Endodermal cell (in vitro differentiated cells): Measurements from ENCODE around the gene BPIFB2. TPM values are rescaled to one million over a fixed set of nuclear protein-coding genes. Genes with fewer than 3 reads are reported as not detected.

Experiments
- DNase-seq: peaks from one replicate; pipeline ENCODE4 v3.0.0-alpha.2; 2017
- H3K27ac ChIP-seq: 2 replicates; pipeline ENCODE4 v1.5.1; 2013; ENCODE audit warnings: mild to moderate bottlenecking, low read depth, low read length, moderate library complexity
- H3K27me3 ChIP-seq: 2 replicates; pipeline ENCODE4 v1.6.1; 2013; ENCODE audit warnings: mild to moderate bottlenecking, low read length, moderate library complexity; ENCODE audit not compliant: insufficient read depth, control insufficient read depth, poor library complexity, severe bottlenecking
- H3K36me3 ChIP-seq: 2 replicates; pipeline ENCODE4 v1.7.0; 2013; ENCODE audit warnings: mild to moderate bottlenecking, low read length, moderate library complexity; ENCODE audit not compliant: control insufficient read depth, insufficient read depth
- H3K4me1 ChIP-seq: one replicate; pipeline ENCODE4 v1.7.0; 2013; ENCODE audit warnings: low read length; ENCODE audit not compliant: control insufficient read depth, insufficient read depth
- H3K4me3 ChIP-seq: 2 replicates; pipeline ENCODE4 v1.5.1; 2013; ENCODE audit warnings: mild to moderate bottlenecking, low read length, moderate library complexity
- H3K9ac ChIP-seq: 2 replicates; pipeline ENCODE4 v1.6.1; 2013; ENCODE audit warnings: mild to moderate bottlenecking, low read length, moderate library complexity; ENCODE audit not compliant: poor library complexity, severe bottlenecking; ENCODE audit errors: extremely low read depth
- H3K9me3 ChIP-seq: 2 replicates; pipeline ENCODE4 v1.6.1; 2013; ENCODE audit warnings: mild to moderate bottlenecking, low read length, moderate library complexity; ENCODE audit not compliant: control insufficient read depth
- H3K27ac Mint-ChIP-seq: 2 replicates; pipeline ENCODE4 v1.8.0; 2020; ENCODE audit warnings: mixed read lengths
- H3K27me3 Mint-ChIP-seq: 2 replicates; pipeline ENCODE4 v1.8.0; 2021; ENCODE audit warnings: mild to moderate bottlenecking, mixed read lengths; ENCODE audit not compliant: insufficient read depth
- H3K36me3 Mint-ChIP-seq: 2 replicates; pipeline ENCODE4 v1.8.0; 2020; ENCODE audit warnings: low read depth, mixed read lengths
- H3K4me1 Mint-ChIP-seq: 2 replicates; pipeline ENCODE4 v1.8.0; 2020; ENCODE audit warnings: mixed read lengths
- H3K4me3 Mint-ChIP-seq: 2 replicates; pipeline ENCODE4 v1.8.0; 2020; ENCODE audit warnings: mild to moderate bottlenecking, moderate library complexity, mixed read lengths
- H3K9me3 Mint-ChIP-seq: 2 replicates; pipeline ENCODE4 v1.8.0; 2020; ENCODE audit warnings: mild to moderate bottlenecking, mixed read lengths
- WGBS, 2 experiments: methylation state at CpG; one replicate each; pipeline versions ENCODE4 v1.1.5 to v1.1.7; 2013; ENCODE audit warnings: missing lambda C conversion rate in 2 of 2, mixed read lengths in 1 of 2; ENCODE audit not compliant: insufficient coverage in 1 of 2, insufficient read length in 1 of 2; 5-methylcytosine and 5-hydroxymethylcytosine counted together
- total RNA-seq, 2 donors: library from RNA; stranded (reverse); fragmentation: NEBNext Ultra II Directional in 1 of 2; extraction: Animal tissue kit (Norgen Biotek cat#: 25700) in 1 of 2; gene quantifications; 2 replicates in 1 of 2; 3 replicates in 1 of 2; pipeline ENCODE4 v1.2.1, GENCODE V29; 2021
- TF ChIP-seq, protein P1 (sequence below): fragments of 200-600 bp; sonication (generic); conservative IDR thresholded peaks from 2 replicates; pipeline ENCODE4 v1.5.0; 2021; ENCODE audit warnings: antibody characterized with exemption, mild to moderate bottlenecking

BPIFB2 gene
- total RNA-seq, 2 donors from 2014 or later, result not detected

DNA sequence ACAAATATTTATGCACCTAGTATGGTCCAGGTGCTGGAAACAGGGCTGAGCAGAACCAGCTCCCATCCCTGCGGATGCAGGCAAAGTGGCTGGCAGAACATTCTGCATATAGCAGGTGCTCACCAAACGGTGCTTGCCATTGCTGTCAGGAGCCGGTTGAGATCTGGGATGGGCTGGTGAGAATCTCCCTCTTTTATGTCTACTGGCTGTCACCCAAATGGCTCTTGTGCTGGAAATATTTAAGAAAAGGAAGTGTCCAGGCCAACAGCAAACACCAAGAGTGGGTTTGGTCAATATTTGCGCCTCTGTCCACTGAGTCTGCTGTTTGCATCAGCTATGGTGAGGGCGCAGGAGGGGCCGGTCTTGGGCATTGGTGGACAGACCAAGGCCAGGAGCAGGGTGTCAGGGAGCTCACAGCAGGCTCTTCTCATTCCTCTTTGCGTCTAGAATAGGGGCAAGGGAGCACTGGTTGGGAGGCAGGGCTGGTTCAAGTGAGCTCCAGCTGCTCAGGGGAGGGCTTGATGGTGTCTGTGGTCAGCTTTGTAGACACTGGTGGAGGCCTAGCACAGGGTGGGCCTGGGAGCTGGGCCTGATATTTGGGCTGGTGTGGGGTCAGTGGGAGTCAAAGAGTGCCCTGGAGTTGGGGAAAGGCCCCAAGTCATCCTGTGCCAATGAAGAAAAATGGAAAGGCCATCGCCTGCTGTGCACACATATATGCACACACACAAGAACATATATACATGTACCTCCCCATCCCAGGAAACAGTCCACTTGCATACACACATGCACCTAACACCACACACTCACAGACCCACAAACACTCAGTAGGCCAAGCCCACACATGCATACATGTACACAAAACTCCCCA, 1.4 kb upstream of the BPIFB2 start:
- Histone ChIP-seq H3K9me3 (peaks cover 5% of the 10 kb centered on the region), H3K9ac (no peak overlapping the region), H3K27me3 (no peaks in the 10 kb centered on the region), H3K36me3 (no peaks in the 10 kb centered on the region), H3K27ac (no peak overlapping the region), H3K4me3 (no peak overlapping the region), H3K4me1 (peaks cover 3% of the 10 kb centered on the region)
- DNase-seq, result no peak
- TF ChIP-seq, protein P1, sequence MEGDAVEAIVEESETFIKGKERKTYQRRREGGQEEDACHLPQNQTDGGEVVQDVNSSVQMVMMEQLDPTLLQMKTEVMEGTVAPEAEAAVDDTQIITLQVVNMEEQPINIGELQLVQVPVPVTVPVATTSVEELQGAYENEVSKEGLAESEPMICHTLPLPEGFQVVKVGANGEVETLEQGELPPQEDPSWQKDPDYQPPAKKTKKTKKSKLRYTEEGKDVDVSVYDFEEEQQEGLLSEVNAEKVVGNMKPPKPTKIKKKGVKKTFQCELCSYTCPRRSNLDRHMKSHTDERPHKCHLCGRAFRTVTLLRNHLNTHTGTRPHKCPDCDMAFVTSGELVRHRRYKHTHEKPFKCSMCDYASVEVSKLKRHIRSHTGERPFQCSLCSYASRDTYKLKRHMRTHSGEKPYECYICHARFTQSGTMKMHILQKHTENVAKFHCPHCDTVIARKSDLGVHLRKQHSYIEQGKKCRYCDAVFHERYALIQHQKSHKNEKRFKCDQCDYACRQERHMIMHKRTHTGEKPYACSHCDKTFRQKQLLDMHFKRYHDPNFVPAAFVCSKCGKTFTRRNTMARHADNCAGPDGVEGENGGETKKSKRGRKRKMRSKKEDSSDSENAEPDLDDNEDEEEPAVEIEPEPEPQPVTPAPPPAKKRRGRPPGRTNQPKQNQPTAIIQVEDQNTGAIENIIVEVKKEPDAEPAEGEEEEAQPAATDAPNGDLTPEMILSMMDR, result no peak
- WGBS, 2 experiments, result 91 to 96% methylated on average over 6 to 8 of the region's 8 CpGs
- no peak overlapping the region for H3K4me3 Mint-ChIP-seq
- peaks cover 6% of the 10 kb centered on the region for H3K4me1 Mint-ChIP-seq
- H3K9me3 Mint-ChIP-seq, result peaks cover 3% of the 10 kb centered on the region
- H3K27me3 Mint-ChIP-seq, result no peaks in the 10 kb centered on the region
- no peaks in the 10 kb centered on the region for H3K36me3 Mint-ChIP-seq
- no peak overlapping the region for H3K27ac Mint-ChIP-seq

DNA sequence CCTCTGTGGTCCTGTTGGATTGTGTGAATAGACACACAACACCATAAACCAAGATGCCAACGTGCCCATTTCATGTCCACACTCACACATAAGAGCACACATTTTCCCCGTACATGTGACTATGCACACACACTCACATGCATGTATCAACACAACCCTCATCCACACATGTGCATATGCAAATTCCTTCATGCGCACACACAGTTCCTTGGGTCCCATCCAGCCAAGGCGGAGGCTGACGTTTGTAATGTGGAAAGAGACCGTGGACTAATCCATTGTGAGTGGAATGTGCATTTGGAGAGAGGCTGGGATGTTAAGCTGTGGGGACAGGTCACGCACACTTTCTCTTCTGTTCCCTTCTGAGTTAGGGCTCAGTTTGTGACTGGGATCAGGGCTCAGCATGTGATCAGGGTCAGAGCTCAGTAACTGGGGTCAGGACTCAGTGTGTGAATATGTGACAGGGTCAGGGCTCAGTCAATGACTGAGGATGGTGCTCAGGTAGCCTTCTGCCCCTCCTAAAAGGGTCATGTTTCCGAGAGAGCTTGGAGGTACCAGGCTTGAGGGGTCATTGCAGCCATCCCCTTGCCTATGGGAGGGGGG, 628 bp upstream of the BPIFB2 start:
- H3K27ac Mint-ChIP-seq, result no peak overlapping the region
- no peaks in the 10 kb centered on the region for H3K27me3 ChIP-seq
- H3K27ac ChIP-seq, result no peak overlapping the region
- H3K36me3 ChIP-seq, result no peaks in the 10 kb centered on the region
- peaks cover 4% of the 10 kb centered on the region for H3K4me1 Mint-ChIP-seq
- no peak overlapping the region for H3K4me3 Mint-ChIP-seq
- no peaks in the 10 kb centered on the region for H3K36me3 Mint-ChIP-seq
- H3K27me3 Mint-ChIP-seq, result no peaks in the 10 kb centered on the region
- DNase-seq, result no peak
- peaks cover 3% of the 10 kb centered on the region for H3K9me3 Mint-ChIP-seq
- peaks cover 2% of the 10 kb centered on the region for H3K4me1 ChIP-seq
- peaks cover 5% of the 10 kb centered on the region for H3K9me3 ChIP-seq
- H3K4me3 ChIP-seq, result no peak overlapping the region
- 90 to 97% methylated on average over 5 to 8 of the region's 8 CpGs for WGBS, 2 experiments
- H3K9ac ChIP-seq, result no peak overlapping the region
- TF ChIP-seq, protein P1, result no peak

DNA sequence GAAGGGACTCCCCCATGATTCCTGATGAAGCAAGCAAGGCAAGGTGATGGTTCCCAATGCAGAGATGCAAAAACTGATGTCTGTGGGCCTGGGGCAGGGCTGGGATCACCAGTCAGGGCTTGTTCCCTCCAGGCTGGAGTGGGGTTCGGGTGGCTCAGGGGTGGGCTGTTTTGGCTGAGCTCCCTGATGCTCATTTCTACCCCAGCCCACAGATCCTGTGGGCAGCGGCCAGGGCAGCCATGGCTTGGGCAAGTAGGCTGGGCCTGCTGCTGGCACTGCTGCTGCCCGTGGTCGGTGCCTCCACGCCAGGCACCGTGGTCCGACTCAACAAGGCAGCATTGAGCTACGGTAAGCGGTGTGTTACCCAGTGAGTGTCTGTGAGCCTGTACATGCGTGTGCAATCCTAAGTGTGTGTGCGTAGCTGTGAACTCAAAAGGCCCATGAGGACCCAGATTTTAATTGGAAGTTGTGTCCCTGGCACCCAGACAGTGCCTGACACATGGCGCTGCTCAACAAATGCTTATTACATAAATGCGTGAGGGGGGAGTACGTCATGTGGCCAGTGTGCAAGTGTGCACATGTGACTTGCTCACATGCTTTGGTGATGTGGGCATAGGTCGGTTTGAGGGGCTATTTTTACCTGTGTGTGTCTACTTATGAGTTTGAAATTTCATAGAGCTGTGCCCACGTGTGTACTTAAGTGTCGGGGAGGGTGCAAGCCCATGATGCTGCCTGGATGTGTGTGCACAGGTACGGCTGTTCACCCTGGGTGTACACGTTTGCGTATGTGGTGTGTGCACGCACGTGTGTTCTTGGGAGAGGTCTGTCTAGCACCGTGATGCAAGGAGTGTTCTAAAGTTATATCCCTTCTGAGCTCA, 1.1 kb downstream of the BPIFB2 start:
- Histone ChIP-seq H3K4me3 (no peak overlapping the region), H3K4me1 (peaks cover 2% of the 10 kb centered on the region), H3K27me3 (no peaks in the 10 kb centered on the region), H3K27ac (no peak overlapping the region), H3K9me3 (peaks cover 5% of the 10 kb centered on the region), H3K36me3 (no peaks in the 10 kb centered on the region), H3K9ac (no peak overlapping the region)
- Mint-ChIP-seq H3K36me3 (no peaks in the 10 kb centered on the region), H3K9me3 (peaks cover 3% of the 10 kb centered on the region), H3K27me3 (no peaks in the 10 kb centered on the region), H3K4me3 (no peak overlapping the region), H3K4me1 (peaks cover 4% of the 10 kb centered on the region), H3K27ac (no peak overlapping the region)
- TF ChIP-seq, protein P1, result no peak
- WGBS, 2 experiments, result 88 to 93% methylated on average over 21 to 23 of the region's 23 CpGs
- no peak for DNase-seq
